DMS153 treated with DMSO at 0.1 percent for 48 hours (cell line): ENCODE measurements around the gene SLC22A17.
"Not testable (repeated sequence)": the region's sequence is repeated elsewhere in the genome, so short reads cannot be mapped to it uniquely, and the experiment has no call there.

ENCODE experiments used
- DNase-seq: peaks from one replicate; lab custom pipeline; 2025; ENCODE audit not compliant: unreplicated experiment; lab: John Stamatoyannopoulos, UW

Gene SLC22A17

GRCh38 chr14:23345987-23346692 lies 6.5 kb downstream of the SLC22A17 start:
- no peak for DNase-seq

DNA sequence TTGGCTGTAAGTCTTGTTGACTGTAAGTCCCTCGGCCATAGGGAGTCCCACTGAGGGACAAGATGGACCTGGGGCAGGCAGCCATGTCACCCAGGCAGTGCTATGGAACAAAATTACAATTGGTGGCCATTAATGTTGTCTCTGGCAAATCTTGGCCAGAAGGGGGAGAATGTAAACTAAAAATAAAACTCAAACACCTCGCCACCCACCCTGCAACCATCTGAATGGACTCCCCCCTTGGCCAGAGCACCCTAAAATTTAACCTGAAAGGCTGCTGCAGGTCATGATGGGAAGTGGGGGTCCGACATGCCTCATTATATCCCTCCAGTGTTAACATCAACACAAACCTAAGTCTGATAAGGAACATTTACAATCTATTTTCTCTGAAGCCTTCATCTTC lies 8.2 kb downstream of the SLC22A17 start:
- DNase-seq: no peak

DNA sequence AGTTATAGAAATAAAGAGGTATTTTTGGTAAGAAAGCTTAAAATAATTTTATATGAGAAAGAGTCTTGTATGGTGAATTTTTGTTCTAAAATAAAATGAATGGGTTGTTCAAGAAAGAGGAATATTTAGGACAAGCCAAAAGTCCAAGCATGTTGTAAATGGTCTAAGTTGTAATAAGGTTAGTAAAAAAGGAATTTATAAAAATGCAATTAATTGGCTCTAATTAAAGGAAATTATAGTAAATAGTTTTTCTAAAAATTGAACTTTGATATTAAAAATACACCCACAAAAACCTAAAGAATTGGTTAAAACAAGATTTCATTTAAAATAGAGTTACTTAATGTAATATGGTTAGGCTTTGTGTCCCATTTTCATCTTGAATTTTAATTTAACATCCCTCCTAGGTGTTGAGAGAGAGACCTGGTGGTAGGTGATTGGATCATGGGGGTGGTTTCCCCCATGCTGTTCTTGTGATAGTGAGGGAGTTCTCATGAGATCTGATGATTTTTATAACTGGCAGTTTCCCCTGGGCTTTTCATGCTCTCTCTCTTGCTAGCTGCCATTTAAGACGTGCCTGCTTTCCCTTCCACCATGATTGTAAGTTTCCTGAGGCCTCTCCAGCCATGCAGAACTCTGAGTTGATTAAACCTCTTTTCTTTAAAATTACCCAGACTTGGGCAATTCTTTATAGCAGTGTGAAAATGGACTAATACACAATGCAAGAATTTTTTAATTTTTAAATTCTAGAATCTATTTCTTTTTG lies 13.0 kb downstream of the SLC22A17 start:
- DNase-seq: no peak

DNA sequence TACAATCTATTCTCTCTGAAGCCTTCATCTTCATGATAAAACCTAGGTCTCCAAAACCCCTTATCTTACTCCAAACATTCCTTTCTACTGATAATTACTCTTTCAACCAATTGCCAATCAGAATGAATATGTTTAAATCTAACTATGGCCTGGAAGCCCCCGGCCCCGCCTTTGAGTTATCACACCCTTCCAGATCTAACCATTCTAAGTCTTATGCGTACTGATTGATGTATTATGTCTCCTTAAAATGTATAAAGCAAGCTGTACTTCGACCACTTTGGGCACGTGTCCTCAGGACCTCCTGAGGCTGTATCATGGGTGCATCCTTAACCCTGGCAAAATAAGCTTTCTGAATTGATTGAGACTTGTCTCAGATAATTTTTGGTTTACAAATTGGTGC lies 17.1 kb downstream of the SLC22A17 start:
- DNase-seq: no peak

GRCh38 chr14:23327947-23328744 lies 24.5 kb downstream of the SLC22A17 start:
- peak; percentile 57 for DNase-seq

DNA sequence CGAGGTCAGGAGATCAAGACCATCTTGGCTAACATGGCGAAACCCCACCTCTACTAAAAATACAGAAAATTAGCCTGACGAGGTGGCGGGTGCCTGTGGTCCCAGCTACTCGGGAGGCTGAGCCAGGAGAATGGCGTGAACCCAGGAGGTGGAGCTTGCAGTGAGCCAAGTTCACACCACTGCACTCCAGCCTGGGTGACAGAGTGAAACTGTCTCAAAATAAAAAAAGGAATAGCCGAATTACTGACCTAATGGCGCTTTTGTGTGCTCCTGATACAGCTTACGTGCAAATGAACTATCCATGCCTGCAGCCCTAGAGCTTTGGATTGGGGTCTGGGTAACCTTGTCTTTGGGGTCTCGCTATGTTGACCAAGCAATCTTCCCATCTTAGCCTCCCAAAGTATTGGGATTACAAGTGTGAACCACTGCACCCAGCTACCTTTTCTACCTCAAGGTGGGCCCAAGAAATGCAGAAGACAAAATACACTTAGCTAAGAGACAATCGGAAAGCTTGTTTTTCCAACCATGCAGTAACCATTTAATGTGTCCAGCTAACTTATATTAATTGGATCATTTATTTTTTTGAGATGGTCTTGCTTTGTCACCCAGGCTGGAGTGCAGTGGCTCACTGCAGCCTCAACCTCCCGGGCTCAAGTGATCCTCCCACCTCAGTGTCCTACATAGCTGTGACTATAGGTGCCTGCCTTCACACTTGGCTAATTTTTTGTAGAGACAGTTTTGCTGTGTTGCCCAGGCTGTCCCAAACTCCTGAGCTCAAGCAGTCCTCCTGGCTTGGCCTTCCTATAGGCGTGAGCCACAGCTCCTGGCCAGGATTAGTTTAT lies 26.0 kb downstream of the SLC22A17 start:
- DNase-seq: no peak

DNA sequence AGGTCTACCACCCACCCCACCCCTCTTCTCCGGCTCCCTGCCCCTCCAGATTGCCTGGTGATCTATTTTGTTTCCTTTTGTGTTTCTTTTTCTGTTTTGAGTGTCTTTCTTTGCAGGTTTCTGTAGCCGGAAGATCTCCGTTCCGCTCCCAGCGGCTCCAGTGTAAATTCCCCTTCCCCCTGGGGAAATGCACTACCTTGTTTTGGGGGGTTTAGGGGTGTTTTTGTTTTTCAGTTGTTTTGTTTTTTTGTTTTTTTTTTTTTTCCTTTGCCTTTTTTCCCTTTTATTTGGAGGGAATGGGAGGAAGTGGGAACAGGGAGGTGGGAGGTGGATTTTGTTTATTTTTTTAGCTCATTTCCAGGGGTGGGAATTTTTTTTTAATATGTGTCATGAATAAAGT lies 26.9 kb downstream of the SLC22A17 start:
- not testable (repeated sequence) for DNase-seq

DNA sequence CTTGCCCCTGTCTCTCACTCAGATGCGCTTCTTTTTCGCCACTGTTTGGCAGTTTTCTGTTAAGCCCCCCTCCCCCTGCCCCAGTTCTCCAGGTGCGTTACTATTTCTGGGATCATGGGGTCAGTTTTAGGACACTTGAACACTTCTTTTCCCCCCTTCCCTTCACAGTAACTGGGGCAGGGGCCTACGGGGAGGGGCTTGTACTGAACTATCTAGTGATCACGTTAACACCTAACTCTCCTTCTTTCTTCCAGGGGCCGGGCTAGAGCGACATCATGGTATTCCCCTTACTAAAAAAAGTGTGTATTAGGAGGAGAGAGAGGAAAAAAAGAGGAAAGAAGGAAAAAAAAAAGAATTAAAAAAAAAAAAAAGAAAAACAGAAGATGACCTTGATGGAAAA lies 27.7 kb downstream of the SLC22A17 start:
- no peak for DNase-seq

- DNase-seq: no peak
Observed at GRCh38 chr14:23324455-23324846, 28.2 kb downstream of the SLC22A17 start.

- DNase-seq: no peak
Observed at GRCh38 chr14:23323838-23324454, 28.7 kb downstream of the SLC22A17 start.

DNA sequence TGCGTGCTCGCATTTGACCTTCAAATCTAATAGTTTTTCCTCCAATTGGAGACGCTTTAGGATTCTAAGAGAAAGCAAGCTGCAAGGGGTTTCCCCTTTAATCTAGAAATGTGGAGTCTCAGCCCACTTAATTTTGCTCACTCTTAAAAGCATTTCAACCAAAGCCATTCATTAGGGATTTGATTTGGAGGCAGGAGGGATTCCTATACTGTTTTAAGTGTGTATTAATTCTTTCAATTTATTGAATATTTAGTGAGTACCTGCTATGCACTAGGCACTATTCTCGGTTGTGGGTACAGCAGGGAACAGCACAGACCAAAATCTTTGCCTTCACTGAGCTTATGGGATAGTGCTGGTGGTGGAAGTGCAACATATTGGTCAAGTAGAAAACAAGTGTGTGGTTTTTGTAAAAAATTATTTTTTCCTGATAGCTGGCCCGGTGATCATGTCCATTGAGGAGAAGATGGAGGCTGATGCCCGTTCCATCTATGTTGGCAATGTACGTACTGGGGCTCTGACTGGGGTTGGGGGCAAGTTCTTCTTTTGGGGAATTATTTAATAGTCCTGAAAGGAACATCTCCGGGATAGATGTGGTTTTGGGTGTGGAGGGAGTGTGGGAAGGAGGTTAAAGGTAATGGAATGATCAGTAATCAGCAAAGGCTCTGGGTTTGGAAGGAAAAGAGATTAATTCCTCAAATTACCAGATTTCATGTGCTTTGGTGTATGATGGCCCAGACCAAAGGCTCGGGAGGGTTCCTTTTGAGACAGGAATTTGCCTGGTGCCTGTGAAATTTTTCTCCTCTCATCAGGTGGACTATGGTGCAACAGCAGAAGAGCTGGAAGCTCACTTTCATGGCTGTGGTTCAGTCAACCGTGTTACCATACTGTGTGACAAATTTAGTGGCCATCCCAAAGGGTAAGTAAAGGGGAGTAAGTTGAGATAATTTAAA lies 29.8 kb downstream of the SLC22A17 start:
- no peak for DNase-seq

DNA sequence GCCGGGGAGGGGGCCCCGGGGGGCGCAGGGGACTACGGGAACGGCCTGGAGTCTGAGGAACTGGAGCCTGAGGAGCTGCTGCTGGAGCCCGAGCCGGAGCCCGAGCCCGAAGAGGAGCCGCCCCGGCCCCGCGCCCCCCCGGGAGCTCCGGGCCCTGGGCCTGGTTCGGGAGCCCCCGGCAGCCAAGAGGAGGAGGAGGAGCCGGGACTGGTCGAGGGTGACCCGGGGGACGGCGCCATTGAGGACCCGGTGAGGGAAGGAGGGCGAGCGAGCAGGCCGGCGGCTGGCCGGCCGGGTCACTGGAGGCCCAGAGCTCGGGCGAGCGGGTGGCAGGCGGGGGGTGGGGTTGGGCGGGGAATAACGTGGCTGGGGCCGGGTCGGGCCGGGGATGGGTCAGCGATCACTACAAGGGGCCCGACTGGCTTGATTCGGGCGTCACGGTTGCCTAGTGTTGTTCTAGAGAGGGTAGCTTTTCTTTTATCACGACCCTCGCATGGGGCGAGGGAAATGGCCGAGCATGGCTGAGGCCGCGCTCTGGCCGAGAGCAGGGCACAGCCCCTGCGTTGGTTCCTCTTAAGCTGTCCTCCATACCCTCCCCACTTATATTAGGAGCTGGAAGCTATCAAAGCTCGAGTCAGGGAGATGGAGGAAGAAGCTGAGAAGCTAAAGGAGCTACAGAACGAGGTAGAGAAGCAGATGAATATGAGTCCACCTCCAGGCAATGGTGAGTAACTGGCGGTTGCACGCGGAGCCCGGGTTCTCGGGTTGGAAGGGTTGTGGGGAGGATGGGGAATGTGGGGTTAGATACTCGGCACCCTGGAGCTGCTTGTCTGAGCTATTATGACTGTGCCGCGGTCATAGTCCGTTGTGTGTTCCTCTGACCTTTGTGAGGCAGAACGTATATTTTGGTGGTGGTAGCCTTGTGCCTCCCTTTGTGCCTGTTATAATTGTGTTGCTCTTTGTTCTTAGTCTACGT lies 30.8 kb downstream of the SLC22A17 start:
- DNase-seq: no peak

- DNase-seq: peak; percentile 99
Observed at GRCh38 chr14:23320584-23321571, 31.8 kb downstream of the SLC22A17 start, which contains the start of gene PABPN1. TSS of gene PABPN1 (plus strand) at chr14:23321457. CDS start at chr14:23321470, 13 bp downstream.

- DNase-seq: no peak
Observed at GRCh38 chr14:23319746-23320583, 32.7 kb downstream of the SLC22A17 start.

DNA sequence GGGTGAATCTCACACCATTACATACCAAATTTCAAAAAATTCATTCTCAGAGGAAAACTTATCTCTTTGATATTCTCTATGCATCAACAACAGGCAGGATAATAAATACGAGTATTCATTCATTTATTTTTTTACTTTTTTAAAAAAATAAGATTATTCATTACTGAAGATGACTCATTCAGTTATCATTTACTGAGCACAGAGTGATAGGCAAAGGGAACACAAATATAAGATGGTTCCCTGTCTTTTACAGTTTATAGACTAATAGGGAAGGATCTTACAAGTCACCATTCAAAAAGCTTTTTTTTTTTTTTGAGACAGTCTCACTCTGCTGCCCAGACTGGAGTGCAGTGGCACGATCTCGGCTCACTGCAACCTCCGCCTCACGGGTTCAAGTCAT lies 36.4 kb downstream of the SLC22A17 start:
- DNase-seq: no peak

DNA sequence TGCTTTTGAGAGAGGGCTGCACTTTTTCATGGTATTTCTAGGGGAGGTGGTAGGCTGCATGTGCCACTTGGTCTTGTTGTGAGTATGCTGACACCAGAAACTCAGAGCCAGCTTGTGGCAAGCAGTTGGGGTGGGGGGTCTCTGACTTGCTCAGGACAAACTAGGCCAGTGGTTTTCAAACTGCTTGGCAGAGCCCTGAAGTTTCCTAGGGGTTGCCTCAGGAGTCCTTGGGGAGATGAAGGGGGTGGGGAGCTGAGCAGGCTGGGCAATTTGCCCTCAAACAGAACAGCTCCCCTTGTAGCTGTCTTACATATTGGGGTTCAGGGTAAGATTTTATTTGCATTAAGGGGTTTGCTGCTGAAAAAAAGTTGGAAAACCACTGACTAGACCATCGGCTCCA lies 42.1 kb downstream of the SLC22A17 start:
- DNase-seq: no peak
